Measurements from ENCODE around the gene DZIP1.

The DZIP1 gene

DNA sequence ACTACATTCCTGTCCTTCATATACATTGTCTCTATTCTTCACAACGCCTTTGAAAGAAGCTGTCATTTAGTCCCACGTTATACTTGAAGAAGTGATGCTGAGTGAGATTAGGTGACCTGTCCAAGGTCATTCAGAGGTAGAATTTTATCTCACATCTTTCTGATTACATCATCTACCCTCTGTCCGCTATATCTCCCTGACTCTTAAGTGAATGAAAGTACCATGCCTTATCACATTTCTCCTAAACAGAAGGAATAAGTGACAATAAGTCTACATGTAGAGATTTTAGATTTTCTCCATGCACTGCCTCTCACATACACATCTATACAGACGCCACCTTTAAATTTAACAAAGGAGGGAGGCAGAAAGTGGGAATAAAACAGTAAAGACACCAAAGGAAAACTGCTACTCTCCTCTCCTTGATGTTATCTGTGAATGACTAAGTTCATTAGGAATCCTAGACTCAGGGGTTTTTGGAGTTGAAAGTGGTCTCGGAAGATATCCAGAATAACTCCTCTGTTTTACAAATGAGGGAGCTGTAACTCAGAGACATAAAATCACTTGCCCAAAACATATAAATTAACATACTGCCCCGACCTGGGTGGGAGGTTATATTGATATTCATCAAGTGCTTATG lies 96.9 kb downstream of the DZIP1 start:
- DNase-seq (ENCODE audit: low spot score): no peak

DNA sequence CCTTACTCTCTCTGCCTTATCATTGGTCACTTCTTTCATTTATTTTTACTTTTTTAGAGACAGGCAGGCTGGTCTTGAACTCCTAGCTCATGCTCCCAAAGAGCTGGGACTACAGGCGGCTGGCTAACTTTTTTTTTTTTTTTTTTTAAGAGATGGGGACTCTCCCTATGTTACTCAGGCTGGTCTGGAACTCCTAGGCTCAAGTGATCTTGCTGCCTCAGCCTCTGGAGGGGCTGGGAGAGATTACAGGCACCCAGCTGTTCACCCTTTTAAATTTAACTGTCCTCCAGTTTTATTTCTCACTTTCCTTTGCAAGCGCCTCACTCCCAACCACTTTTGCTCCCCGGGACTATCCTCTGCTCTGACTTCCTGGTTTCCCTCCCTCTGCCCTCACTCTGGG lies 97.6 kb downstream of the DZIP1 start:
- DNase-seq (ENCODE audit: low spot score): no peak

DNA sequence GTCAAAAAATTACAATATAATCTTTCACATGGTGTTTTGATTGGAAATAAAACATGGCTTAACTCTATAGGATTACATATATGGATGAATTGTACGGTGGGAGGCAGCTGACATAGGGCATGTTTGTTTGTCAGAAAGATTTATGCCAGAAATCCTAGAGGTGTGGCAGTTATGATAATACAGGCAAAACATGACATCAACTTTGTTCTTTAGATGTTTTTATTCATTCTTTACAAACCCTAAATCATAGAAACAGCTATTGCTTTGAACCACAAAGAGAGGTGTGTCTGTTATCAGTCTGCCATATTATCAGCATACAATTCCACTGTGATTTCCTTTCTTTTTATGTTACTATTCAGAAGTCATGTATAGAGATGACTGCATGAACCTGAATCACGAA lies 100.2 kb downstream of the DZIP1 start:
- no peak for DNase-seq (ENCODE audit: low spot score)

DNA sequence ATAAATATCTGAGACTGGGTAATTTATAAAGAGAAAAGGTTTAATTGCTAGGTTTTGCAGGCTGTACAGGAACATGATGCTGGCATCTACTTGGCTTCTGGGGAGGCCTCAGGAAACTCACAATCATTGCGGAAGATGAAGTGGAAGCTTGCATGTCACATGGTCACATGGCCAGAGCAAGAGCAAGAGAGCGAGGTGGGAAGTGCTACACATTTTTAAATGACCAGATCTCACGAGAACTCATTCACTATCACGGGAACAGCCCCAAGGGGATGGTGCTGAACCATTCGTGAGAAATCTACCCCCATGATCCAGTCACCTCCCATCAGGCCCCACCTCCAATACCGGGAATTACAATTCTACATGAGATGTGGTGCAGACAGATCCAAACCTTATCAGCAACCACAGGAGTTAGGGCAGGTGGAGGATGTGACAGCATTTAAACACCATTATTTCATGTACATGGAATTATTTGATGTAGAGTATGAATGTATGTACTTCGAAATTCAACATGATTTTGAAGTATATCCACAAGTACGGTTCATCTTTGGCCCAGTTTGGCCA lies 102.5 kb downstream of the DZIP1 start:
- DNase-seq (ENCODE audit: low spot score): no peak

DNA sequence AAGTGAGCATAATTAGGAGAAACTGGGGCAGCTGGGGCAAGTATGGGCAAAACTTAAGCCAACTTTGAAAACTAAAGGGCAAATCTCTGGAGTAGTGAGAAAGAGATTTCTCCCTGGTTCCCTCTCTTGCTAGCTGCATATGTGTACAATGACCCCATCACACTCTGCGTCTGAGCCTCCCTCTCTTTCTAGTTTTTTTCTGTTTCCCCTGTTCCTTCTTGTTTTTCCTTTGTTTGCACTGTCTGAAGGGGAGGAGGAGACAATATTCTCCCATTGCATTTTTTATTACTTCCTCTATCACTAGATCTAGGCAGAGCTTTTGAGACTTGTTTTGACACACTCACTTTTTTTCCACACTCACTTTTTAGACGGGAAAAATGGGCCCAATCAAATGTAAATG lies 103.2 kb downstream of the DZIP1 start:
- no peak for DNase-seq (ENCODE audit: low spot score)

DNA sequence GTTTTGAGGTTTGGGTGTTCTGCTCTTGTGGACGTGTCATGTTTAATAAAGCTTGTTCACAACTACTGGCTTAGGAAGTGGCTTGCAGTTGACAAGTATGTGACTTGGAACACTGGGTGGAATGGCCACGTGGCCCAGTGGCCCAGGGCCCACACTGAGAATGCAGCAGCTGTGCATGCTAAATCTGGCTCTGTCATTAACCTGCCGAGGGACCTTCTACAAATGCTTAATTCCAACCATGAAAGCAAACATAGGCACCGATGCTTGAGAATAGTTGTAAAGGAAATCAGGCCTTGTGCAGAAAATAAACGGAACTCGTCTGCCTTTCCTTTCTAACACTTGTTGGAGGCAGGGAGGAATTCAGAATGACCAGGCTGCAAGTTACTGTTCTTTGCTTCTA lies 103.6 kb downstream of the DZIP1 start:
- no peak for DNase-seq (ENCODE audit: low spot score)

DNA sequence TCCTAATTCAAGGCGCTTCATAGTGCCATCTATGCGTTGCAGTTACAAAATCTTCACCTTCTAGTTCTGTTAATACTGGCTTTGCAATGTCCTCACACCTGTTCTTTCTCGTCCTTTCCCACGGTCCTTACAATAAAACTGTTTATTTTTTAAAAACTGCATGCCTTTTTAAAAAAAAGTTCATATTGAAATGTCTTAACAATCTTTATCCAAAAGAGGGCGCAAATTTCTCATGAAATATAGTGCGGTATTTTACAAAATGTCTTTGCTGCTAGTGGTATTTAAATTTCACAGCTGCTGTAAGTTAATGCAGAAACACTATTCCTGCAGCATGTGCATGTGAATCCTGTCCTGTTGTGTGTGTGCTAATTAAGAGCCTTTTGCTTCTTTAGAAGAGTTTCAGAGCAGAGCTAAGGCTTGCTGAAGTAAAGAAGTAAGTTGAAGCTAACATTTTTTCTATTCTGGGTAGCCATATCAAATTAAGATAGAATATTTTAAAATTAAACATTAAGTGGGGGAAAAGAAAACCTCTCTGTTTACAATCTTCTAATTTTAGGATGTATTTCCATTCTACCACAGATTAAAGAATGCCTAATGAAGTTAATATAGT lies 107.8 kb downstream of the DZIP1 start:
- no peak for DNase-seq (ENCODE audit: low spot score)

DNA sequence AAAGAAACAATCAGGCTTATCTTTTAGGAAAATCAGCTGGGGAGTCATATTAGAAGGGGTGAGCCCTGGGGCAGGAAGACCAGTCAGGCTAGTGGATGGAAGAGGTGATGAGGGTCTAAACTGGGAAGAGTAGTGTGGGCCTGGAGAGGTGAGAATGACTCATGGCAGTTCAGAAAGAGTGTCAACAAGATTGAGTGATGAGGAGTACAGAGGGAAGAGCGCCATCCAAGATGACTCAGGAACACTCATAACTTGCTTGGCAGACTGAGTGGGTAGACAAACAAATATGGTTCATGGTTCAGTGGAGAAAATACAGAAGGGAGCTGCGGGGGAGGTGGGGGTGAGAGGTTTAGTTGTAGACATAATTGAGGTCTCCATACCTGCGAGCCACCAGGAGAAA lies 109.3 kb downstream of the DZIP1 start:
- no peak for DNase-seq (ENCODE audit: low spot score)

DNA sequence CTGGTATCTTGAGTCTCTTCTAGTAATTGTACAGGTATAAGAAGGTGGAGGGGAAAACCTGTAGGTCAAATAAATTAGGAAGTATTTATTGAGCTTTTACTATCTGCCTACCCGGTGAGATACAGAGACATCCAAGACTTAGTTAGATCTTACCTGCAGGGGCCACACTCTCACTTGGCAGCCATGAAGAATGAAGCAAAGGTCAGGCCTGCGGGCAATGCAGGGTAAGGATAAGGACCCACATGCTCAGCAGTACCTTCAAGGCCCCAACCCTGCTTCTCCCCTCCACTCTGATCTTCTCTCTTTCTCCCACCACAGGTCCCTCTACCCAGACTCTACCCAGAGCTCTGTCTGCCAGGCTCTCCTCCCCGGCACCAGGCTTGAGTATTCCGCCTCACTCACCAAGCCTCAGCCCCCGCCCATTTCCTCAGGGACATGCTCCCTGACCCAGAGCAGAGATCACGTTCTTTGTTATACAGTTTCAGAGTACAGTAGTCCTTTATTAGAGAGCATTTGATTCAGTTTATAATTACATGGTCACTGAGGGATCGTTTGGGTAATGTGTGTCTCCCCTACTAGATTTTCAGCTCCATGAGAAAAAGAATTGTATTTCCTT lies 110.9 kb downstream of the DZIP1 start:
- no peak for DNase-seq (ENCODE audit: low spot score)

DNA sequence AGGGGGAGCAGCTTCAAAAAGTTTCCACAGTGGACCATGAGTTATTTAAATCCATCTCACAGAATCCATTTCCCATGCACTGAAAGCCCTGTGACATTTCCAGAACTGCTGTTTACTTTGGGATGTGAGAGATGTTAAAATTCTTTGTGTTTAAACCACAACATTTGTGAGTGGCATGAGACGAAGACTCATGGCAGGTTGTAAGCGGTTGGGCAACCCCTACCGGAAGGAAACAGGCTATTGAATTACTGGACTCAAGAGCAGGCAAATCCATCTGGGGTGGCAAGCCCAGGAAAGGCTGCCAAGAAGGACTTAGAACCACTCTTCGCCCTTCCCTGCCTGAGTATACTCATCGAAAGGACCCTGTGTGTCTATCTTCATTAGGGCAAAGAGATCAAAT lies 114.3 kb downstream of the DZIP1 start:
- no peak for DNase-seq (ENCODE audit: low spot score)

All from HuH-7 (cell line).